H9 (cell line): ENCODE measurements around the gene DNAI2. TPM values are rescaled to one million over a fixed set of nuclear protein-coding genes. Genes with fewer than 3 reads are reported as not detected.

Experiments
- DNase-seq: peaks from one replicate; pipeline ENCODE4 v3.0.0-alpha.2; 2017
- H2AFZ ChIP-seq: one replicate; pipeline ENCODE4 v1.6.1; 2013; ENCODE audit warnings: mild to moderate bottlenecking, low read length, control low read depth, moderate library complexity
- H2AK5ac ChIP-seq: 2 replicates; pipeline ENCODE4 v1.6.1; 2013; ENCODE audit warnings: low read length, control low read depth, mixed read lengths; ENCODE audit not compliant: insufficient read length
- H2BK120ac ChIP-seq: one replicate; pipeline ENCODE4 v1.6.1; 2013; ENCODE audit warnings: low read depth, mild to moderate bottlenecking, low read length, control low read depth, inconsistent platforms; ENCODE audit not compliant: poor library complexity, severe bottlenecking
- H2BK12ac ChIP-seq: 2 replicates; pipeline ENCODE4 v1.6.1; 2013; ENCODE audit warnings: low read length, control low read depth, mixed read lengths, low read depth; ENCODE audit not compliant: insufficient read length
- H2BK15ac ChIP-seq: 2 replicates; pipeline ENCODE4 v1.6.1; 2013; ENCODE audit warnings: low read depth, low read length, control low read depth
- H2BK20ac ChIP-seq: one replicate; pipeline ENCODE4 v1.6.1; 2013; ENCODE audit warnings: low read depth, mild to moderate bottlenecking, low read length, control low read depth, inconsistent platforms; ENCODE audit not compliant: poor library complexity, severe bottlenecking
- H2BK5ac ChIP-seq: 2 replicates; pipeline ENCODE4 v1.6.1; 2013; ENCODE audit warnings: low read length, control low read depth, mixed read lengths; ENCODE audit not compliant: insufficient read length
- H3K14ac ChIP-seq: 2 replicates; pipeline ENCODE4 v1.6.1; 2013; ENCODE audit warnings: low read length, control low read depth; ENCODE audit not compliant: insufficient read depth
- H3K18ac ChIP-seq: 2 replicates; pipeline ENCODE4 v1.6.1; 2013; ENCODE audit warnings: low read depth, mild to moderate bottlenecking, mixed read lengths, low read length, control low read depth; ENCODE audit not compliant: insufficient read length
- H3K23ac ChIP-seq: 2 replicates; pipeline ENCODE4 v1.6.1; 2013; ENCODE audit warnings: low read length, control low read depth, mixed read lengths, low read depth; ENCODE audit not compliant: insufficient read length
- H3K23me2 ChIP-seq: 2 replicates; pipeline ENCODE4 v1.6.1; 2013; ENCODE audit warnings: low read depth, mild to moderate bottlenecking, mixed read lengths, low read length, control low read depth; ENCODE audit not compliant: insufficient read length, poor library complexity, severe bottlenecking
- H3K27ac ChIP-seq: 2 replicates; pipeline ENCODE4 v1.5.1; 2013; ENCODE audit warnings: low read length, control low read depth, mixed read lengths, low read depth; ENCODE audit not compliant: insufficient read length
- H3K27me3 ChIP-seq: 2 replicates; pipeline ENCODE4 v1.6.1; 2013; ENCODE audit warnings: low read length, control low read depth, inconsistent platforms; ENCODE audit not compliant: insufficient read depth
- H3K4ac ChIP-seq: 2 replicates; pipeline ENCODE4 v1.6.1; 2013; ENCODE audit warnings: low read depth, mild to moderate bottlenecking, control low read depth, inconsistent platforms, low read length, moderate library complexity
- H3K4me1 ChIP-seq: 2 replicates; pipeline ENCODE4 v1.6.1; 2013; ENCODE audit warnings: low read length, control low read depth, inconsistent platforms; ENCODE audit not compliant: insufficient read depth
- H3K4me2 ChIP-seq: 2 replicates; pipeline ENCODE4 v1.6.1; 2013; ENCODE audit warnings: low read length, control low read depth, mixed read lengths; ENCODE audit not compliant: insufficient read length, insufficient read depth
- H3K56ac ChIP-seq: 2 replicates; pipeline ENCODE4 v1.6.1; 2013; ENCODE audit warnings: low read depth, mild to moderate bottlenecking, mixed read lengths, low read length, control low read depth; ENCODE audit not compliant: insufficient read length
- H3K79me1 ChIP-seq: 2 replicates; pipeline ENCODE4 v1.6.1; 2013; ENCODE audit warnings: low read depth, mild to moderate bottlenecking, moderate library complexity, low read length, control low read depth, inconsistent platforms; ENCODE audit not compliant: insufficient read depth, poor library complexity, severe bottlenecking
- H3K79me2 ChIP-seq: 2 replicates; pipeline ENCODE4 v1.6.1; 2013; ENCODE audit warnings: low read length, control low read depth, inconsistent platforms; ENCODE audit not compliant: insufficient read depth
- H3K9ac ChIP-seq: 2 replicates; pipeline ENCODE4 v1.6.1; 2013; ENCODE audit warnings: low read length, control low read depth, mixed read lengths; ENCODE audit not compliant: insufficient read length; ENCODE audit errors: extremely low read depth
- H3K9me3 ChIP-seq: one replicate; pipeline ENCODE4 v1.6.1; 2013; ENCODE audit warnings: low read depth, low read length, inconsistent platforms; ENCODE audit not compliant: control insufficient read depth
- H3T11ph ChIP-seq: one replicate; pipeline ENCODE4 v1.6.1; 2013; ENCODE audit warnings: mild to moderate bottlenecking, low read length, control low read depth, inconsistent platforms
- H4K20me1 ChIP-seq: one replicate; pipeline ENCODE4 v1.6.1; 2013; ENCODE audit not compliant: control insufficient read depth, insufficient read length, insufficient read depth
- H4K5ac ChIP-seq: 2 replicates; pipeline ENCODE4 v1.6.1; 2013; ENCODE audit warnings: low read depth, mild to moderate bottlenecking, mixed read lengths, low read length, control low read depth; ENCODE audit not compliant: insufficient read length
- H4K8ac ChIP-seq: replicated peaks from 2 replicates; pipeline ENCODE4 v1.6.1; 2013; ENCODE audit warnings: low read length, control low read depth, mixed read lengths, low read depth; ENCODE audit not compliant: insufficient read length
- H4K91ac ChIP-seq: 2 replicates; pipeline ENCODE4 v1.6.1; 2013; ENCODE audit warnings: low read depth, mild to moderate bottlenecking, moderate library complexity, mixed read lengths, low read length, control low read depth; ENCODE audit not compliant: insufficient read length
- H3K27ac Mint-ChIP-seq, 3 experiments: 2 replicates in 2 of 3; 3 replicates in 1 of 3; pipeline ENCODE4 v1.8.0; 2020 to 2021; ENCODE audit warnings: mixed read lengths in 3 of 3, mild to moderate bottlenecking in 1 of 3, moderate library complexity in 1 of 3
- H3K27me3 Mint-ChIP-seq: 2 replicates; pipeline ENCODE4 v1.8.0; 2021; ENCODE audit warnings: low read depth, mild to moderate bottlenecking, moderate library complexity, mixed read lengths
- H3K36me3 Mint-ChIP-seq, 3 experiments: 2 replicates in 2 of 3; 3 replicates in 1 of 3; pipeline ENCODE4 v1.8.0; 2020 to 2021; ENCODE audit warnings: low read depth in 3 of 3, mixed read lengths in 3 of 3; ENCODE audit not compliant: insufficient read depth in 1 of 3
- H3K4me1 Mint-ChIP-seq, 2 experiments: 2 replicates each; pipeline ENCODE4 v1.8.0; 2020; ENCODE audit warnings: mixed read lengths in 2 of 2
- H3K4me3 Mint-ChIP-seq, 2 experiments: 2 replicates in 1 of 2; 3 replicates in 1 of 2; pipeline ENCODE4 v1.8.0; 2020 to 2021; ENCODE audit warnings: mild to moderate bottlenecking in 2 of 2, mixed read lengths in 2 of 2, moderate library complexity in 1 of 2
- H3K9me3 Mint-ChIP-seq, 2 experiments: 2 replicates in 1 of 2; 3 replicates in 1 of 2; pipeline ENCODE4 v1.8.0; 2020; ENCODE audit warnings: mild to moderate bottlenecking in 2 of 2, mixed read lengths in 2 of 2, moderate library complexity in 1 of 2
- CTCF ChIP-seq: fragments of 200-600 bp; sonication (generic); conservative IDR thresholded peaks from 3 replicates; pipeline ENCODE4 v1.8.0; 2021; ENCODE audit warnings: antibody characterized with exemption, mild to moderate bottlenecking
- WGBS: extraction: QIAGEN DNeasy Blood & Tissue Kit; methylation state at CpG from one replicate; pipeline ENCODE4 v1.1.7; 2013; ENCODE audit warnings: missing lambda C conversion rate, low lambda C conversion rate, mixed read lengths; ENCODE audit not compliant: insufficient read length; ENCODE audit errors: extremely low coverage; 5-methylcytosine and 5-hydroxymethylcytosine counted together
- total RNA-seq: library from RNA; stranded (reverse); gene quantifications from 2 replicates; pipeline ENCODE4 v1.2.1, GENCODE V29; 2021

DNAI2 gene
- total RNA-seq, 1 experiment from 2014 or later, result not detected

GRCh38 chr17:74292495-74292894 is 18.5 kb downstream of the DNAI2 start:
- Histone ChIP-seq H3K79me1 (no peaks in the 10 kb centered on the region), H2BK5ac (no peak overlapping the region), H3K9me3 (no peaks in the 10 kb centered on the region), H2AFZ (no peak overlapping the region), H3K4me2 (no peak overlapping the region), H3K79me2 (no peaks in the 10 kb centered on the region), H2BK20ac (no peak overlapping the region), H3T11ph (no peak overlapping the region), H3K56ac (no peak overlapping the region), H4K20me1 (no peaks in the 10 kb centered on the region), H4K5ac (no peak overlapping the region), H3K23me2 (no peaks in the 10 kb centered on the region), H2BK12ac (no peak overlapping the region), H3K27me3 (no peaks in the 10 kb centered on the region), H2AK5ac (no peak overlapping the region), H3K14ac (no peak overlapping the region), H2BK120ac (no peak overlapping the region), H3K9ac (no peak overlapping the region), H3K27ac (no peak overlapping the region), H3K4ac (no peak overlapping the region), H2BK15ac (no peak overlapping the region), H3K23ac (no peak overlapping the region), H3K4me1 (no peaks in the 10 kb centered on the region), H3K18ac (no peak overlapping the region), H4K8ac (no peak overlapping the region), H4K91ac (no peak overlapping the region)
- TF ChIP-seq CTCF, result no peak
- WGBS, result no CpG with 5 or more reads among the region's 10 CpGs
- no peak overlapping the region for H3K4me3 Mint-ChIP-seq
- no peak for DNase-seq
- H3K27ac Mint-ChIP-seq, result no peak overlapping the region
- peaks cover 2 to 4% of the 10 kb centered on the region in 2 experiments; a peak in 2 of 5 replicates for H3K9me3 Mint-ChIP-seq
- peaks cover 23% of the 10 kb centered on the region for H3K27me3 Mint-ChIP-seq
- H3K36me3 Mint-ChIP-seq, result no peaks in the 10 kb centered on the region; a peak in 1 of 7 replicates
- 0 out of 4 replicates have a peak, but pooled peaks cover 0 to 1% of the 10 kb centered on the region in 2 experiments for H3K4me1 Mint-ChIP-seq
